ENCODE measurements around the gene AGFG2.
"Not testable (repeated sequence)": the region's sequence is repeated elsewhere in the genome, so short reads cannot be mapped to it uniquely, and the experiment has no call there.

Gene AGFG2

DNA sequence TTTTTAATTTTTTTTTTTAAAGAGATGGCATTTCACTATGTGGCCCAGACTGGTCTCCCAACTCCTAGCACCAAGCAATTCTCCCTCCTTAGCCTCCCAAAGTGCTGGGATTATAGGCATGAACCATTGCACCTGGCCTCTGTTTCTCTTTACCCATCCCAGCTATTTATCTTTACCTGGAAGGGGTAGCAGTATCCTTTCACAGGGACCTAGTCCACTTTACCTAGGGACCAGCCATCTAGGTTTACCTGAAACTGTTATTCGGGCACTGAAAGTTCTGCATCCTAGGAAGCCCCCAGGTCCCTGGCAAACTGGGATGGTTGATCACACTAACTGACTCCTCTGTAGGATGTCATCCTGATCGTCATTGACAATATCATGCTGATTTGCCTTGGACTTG lies 21.7 kb upstream of the AGFG2 start:
- Histone ChIP-seq H3K27ac (no peak overlapping the region), H3K9me3 (ENCODE audit: severe bottlenecking) (no peaks in the 10 kb centered on the region), H3K27me3 (ENCODE audit: insufficient read depth, low read depth, severe bottlenecking) (no peaks in the 10 kb centered on the region), H3K36me3 (no peaks in the 10 kb centered on the region), H3K4me3 (ENCODE audit: low read depth, low read length) (no peak overlapping the region)
- DNase-seq, result no peak
- TF ChIP-seq, protein P1, sequence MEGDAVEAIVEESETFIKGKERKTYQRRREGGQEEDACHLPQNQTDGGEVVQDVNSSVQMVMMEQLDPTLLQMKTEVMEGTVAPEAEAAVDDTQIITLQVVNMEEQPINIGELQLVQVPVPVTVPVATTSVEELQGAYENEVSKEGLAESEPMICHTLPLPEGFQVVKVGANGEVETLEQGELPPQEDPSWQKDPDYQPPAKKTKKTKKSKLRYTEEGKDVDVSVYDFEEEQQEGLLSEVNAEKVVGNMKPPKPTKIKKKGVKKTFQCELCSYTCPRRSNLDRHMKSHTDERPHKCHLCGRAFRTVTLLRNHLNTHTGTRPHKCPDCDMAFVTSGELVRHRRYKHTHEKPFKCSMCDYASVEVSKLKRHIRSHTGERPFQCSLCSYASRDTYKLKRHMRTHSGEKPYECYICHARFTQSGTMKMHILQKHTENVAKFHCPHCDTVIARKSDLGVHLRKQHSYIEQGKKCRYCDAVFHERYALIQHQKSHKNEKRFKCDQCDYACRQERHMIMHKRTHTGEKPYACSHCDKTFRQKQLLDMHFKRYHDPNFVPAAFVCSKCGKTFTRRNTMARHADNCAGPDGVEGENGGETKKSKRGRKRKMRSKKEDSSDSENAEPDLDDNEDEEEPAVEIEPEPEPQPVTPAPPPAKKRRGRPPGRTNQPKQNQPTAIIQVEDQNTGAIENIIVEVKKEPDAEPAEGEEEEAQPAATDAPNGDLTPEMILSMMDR (IDR thresholded peaks at IDR 0.05; ENCODE audit: low read depth, low read length), result no peak

DNA sequence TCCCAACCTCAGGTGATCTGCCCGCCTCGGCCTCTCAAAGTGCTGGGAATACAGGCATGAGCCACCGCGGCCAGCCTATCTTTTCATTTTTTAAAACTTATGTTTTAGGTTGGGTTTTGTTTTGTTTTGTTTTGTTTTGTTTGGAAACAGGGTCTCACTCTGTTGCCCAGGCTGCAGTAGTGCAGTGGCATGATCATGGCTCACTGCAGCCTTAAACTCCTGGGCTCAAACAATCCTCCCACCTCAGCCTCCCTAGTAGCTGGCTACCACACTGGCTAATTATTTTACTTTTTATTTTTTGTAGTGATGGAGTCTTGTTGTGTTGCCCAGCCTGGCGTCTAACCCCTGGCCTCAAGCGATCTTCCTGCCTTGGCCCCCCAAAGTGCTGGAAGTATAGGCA lies 19.4 kb upstream of the AGFG2 start:
- Histone ChIP-seq H3K36me3 (no peaks in the 10 kb centered on the region), H3K27me3 (ENCODE audit: insufficient read depth, low read depth, severe bottlenecking) (no peaks in the 10 kb centered on the region), H3K9me3 (ENCODE audit: severe bottlenecking) (no peaks in the 10 kb centered on the region), H3K27ac (no peak overlapping the region), H3K4me3 (ENCODE audit: low read depth, low read length) (no peak overlapping the region)
- TF ChIP-seq, protein P1 (IDR thresholded peaks at IDR 0.05; ENCODE audit: low read depth, low read length), result no peak
- no peak for DNase-seq

DNA sequence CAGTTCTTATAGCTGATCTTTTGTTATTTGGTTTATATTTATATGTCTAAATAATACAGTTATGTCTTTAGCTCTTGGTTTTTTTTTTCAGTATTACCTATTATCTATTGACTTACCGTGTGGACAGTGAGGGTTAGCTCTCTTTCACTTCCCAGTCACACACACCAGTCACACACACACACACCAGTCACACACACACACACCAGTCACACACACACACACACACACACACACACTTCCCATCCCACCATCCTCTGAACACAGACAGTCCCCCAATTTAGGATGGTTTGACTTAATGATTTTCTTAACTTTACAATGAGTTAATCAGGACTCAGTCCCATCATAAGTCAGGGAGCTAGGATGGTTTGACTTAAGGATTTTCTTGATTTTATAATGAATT lies 18.9 kb upstream of the AGFG2 start:
- Histone ChIP-seq H3K9me3 (ENCODE audit: severe bottlenecking) (no peaks in the 10 kb centered on the region), H3K27ac (no peak overlapping the region), H3K27me3 (ENCODE audit: insufficient read depth, low read depth, severe bottlenecking) (no peaks in the 10 kb centered on the region), H3K4me3 (ENCODE audit: low read depth, low read length) (no peak overlapping the region), H3K36me3 (no peaks in the 10 kb centered on the region)
- no peak for DNase-seq
- TF ChIP-seq, protein P1 (IDR thresholded peaks at IDR 0.05; ENCODE audit: low read depth, low read length), result no peak

DNA sequence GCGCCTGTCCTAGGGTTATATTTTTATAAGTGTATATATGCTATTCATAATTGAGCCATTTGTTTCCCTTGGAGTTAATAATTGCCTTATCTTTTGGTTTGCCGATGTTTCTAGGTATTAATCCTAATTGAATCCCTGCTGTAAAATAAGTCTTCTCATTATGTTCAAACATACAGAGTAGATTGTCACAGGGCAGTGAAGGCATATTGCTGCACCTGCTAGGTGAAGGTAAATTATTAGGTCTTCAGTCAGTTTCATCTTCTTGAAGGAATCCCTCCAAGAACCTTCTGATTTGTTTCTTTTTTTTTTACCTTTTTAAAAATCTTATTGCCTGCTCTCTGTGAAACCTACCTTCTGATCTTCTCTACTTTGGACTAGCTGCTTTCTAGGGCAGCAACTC lies 17.9 kb upstream of the AGFG2 start:
- Histone ChIP-seq H3K27ac (no peak overlapping the region), H3K36me3 (no peaks in the 10 kb centered on the region), H3K27me3 (ENCODE audit: insufficient read depth, low read depth, severe bottlenecking) (no peaks in the 10 kb centered on the region), H3K9me3 (ENCODE audit: severe bottlenecking) (no peaks in the 10 kb centered on the region), H3K4me3 (ENCODE audit: low read depth, low read length) (no peak overlapping the region)
- TF ChIP-seq, protein P1 (IDR thresholded peaks at IDR 0.05; ENCODE audit: low read depth, low read length), result no peak
- DNase-seq, result no peak

DNA sequence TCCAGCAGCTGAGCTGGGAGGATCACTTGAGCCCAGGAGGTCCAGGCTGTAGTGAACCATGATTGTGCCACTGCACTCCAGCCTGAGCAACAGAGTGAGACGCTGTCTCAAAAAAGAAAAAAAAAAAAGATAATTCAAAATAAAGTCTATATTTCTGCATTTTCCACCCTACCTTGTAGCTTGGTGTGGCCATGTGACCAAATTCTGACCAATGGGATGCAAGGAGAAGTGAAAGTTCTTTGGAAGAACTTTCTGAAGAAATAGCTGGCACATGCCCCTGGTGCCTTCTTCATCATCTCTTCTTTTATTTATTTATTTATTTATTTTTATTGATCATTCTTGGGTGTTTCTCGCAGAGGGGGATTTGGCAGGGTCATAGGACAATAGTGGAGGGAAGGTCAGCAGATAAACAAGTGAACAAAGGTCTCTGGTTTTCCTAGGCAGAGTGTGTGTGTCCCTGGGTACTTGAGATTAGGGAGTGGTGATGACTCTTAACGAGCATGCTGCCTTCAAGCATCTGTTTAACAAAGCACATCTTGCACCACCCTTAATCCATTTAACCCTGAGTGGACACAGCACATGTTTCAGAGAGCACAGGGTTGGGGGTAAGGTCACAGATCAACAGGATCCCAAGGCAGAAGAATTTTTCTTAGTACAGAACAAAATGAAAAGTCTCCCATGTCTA lies 17.0 kb upstream of the AGFG2 start:
- not testable (repeated sequence) for H3K27ac ChIP-seq; DNase-seq; H3K27me3 ChIP-seq (ENCODE audit: insufficient read depth, low read depth, severe bottlenecking); H3K4me3 ChIP-seq (ENCODE audit: low read depth, low read length); H3K36me3 ChIP-seq; H3K9me3 ChIP-seq (ENCODE audit: severe bottlenecking)

DNA sequence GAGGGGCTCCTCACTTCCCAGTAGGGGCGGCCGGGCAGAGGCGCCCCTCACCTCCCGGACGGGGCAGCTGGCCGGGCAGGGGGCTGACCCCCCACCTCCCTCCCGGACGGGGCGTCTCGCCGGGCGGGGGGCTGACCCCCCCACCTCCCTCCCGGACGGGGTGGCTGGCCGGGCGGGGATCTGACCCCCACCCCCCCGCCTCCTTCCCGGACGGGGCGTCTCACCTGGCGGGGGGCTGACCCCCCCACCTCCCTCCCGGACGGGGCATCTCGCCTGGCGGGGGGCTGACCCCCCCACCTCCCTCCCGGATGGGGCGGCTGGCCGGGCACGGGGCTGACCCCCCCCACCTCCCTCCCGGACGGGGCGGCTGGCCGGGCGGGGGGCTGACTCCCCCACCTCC lies 15.8 kb upstream of the AGFG2 start:
- not testable (repeated sequence) for H3K27ac ChIP-seq; H3K4me3 ChIP-seq (ENCODE audit: low read depth, low read length); H3K27me3 ChIP-seq (ENCODE audit: insufficient read depth, low read depth, severe bottlenecking); H3K9me3 ChIP-seq (ENCODE audit: severe bottlenecking); H3K36me3 ChIP-seq; DNase-seq

DNA sequence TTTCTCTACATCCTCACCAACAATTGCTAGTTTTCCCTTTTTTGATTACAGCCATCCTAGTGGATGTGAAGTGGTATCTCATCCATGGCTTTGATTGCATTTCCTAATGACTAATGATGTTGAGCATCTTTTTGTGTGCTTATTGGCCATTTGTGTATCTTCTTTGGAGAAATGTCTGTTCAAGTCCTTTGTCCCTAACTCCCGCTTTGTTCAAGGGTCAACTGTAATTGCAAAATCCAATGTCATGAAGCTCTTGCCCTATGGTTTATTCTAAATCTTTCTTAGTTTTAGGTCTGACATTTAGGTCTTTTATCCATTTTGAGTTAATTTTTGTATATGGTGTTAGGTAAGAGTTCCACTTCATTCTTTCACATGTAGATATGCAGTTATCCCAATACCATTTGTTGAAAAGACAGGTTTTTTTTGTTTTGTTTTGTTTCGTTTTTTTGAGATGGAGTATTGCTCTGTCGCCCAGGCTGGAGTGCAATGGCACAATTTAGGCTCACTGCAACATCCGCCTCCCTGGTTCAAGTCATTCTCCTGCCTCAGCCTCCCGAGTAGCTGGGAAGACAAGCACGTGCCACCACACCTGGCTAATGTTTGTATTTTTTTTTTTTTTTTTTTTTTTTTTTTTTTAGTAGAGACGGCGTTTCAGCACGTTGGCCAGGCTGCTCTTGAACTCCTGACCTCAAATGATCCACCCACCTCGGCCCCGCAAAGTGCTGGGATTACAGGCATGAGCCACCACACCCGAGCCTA lies 10.7 kb upstream of the AGFG2 start:
- H3K27ac ChIP-seq; H3K9me3 ChIP-seq (ENCODE audit: severe bottlenecking); DNase-seq; H3K36me3 ChIP-seq; H3K4me3 ChIP-seq (ENCODE audit: low read depth, low read length); H3K27me3 ChIP-seq (ENCODE audit: insufficient read depth, low read depth, severe bottlenecking): not testable (repeated sequence)
